Left lung (tissue), 10 donors: ENCODE results near the gene SLC45A3. TPM values are rescaled to one million over a fixed set of nuclear protein-coding genes. Genes with fewer than 3 reads are reported as not detected.

Source experiments
- ATAC-seq: fragments of 200-7000 bp; cut with Tn5 transposase; one replicate; pipeline ENCODE4 v1.9.1; 2020; ENCODE audit warnings: moderate library complexity
- DNase-seq, 4 donors: peaks; one replicate each; pipeline ENCODE4 v3.0.0-alpha.2; 2013 to 2020
- H3K27ac ChIP-seq, 2 donors: fragments of 200-600 bp; sonication (generic) in 1 of 2; one replicate each; pipeline versions ENCODE4 v1.5.0 to v1.8.0; 2020 to 2021
- H3K27me3 ChIP-seq, 2 donors: fragments of 200-600 bp; sonication (generic) in 1 of 2; one replicate each; pipeline versions ENCODE4 v1.5.0 to v1.8.0; 2020 to 2021
- H3K36me3 ChIP-seq, 2 donors: fragments of 200-600 bp; sonication (generic) in 1 of 2; one replicate each; pipeline versions ENCODE4 v1.5.0 to v1.8.0; 2020 to 2021
- H3K4me1 ChIP-seq, 2 donors: fragments of 200-600 bp; one replicate each; pipeline ENCODE4 v1.8.0; 2021
- H3K4me3 ChIP-seq, 2 donors: fragments of 200-600 bp; sonication (generic) in 1 of 2; one replicate each; pipeline versions ENCODE4 v1.5.0 to v1.8.0; 2020 to 2021; ENCODE audit warnings: mild to moderate bottlenecking in 1 of 2
- H3K9me3 ChIP-seq, 2 donors: fragments of 200-600 bp; sonication (generic) in 1 of 2; one replicate each; pipeline versions ENCODE4 v1.5.0 to v1.8.0; 2020 to 2021
- CTCF ChIP-seq, 2 donors: fragments of 200-600 bp; sonication (generic) in 1 of 2; IDR thresholded peaks; one replicate each; pipeline versions ENCODE4 v1.5.0 to v1.8.0; 2021; ENCODE audit warnings: antibody characterized with exemption in 2 of 2
- intact Hi-C, 2 donors: fragments of 100-400 bp; cut with DNase I; formaldehyde crosslinking; loops; one replicate each; pipeline versions ENCODE4 v1.11.2 to v1.14.2; 2022
- polyA plus RNA-seq, 6 donors: library from polyadenylated mRNA; unstranded; fragments of 120-200 nt; gene quantifications; one replicate each; pipeline ENCODE4 v1.2.1, GENCODE V29; 2013; ENCODE audit not compliant: insufficient read length in 6 of 6
- total RNA-seq, 2 donors: library from RNA; stranded (reverse); fragmentation: NEBNext Ultra II Directional; extraction: Animal tissue kit (Norgen Biotek cat#: 25700); gene quantifications; one replicate each; pipeline ENCODE4 v1.2.1, GENCODE V29; 2021
- donor health status: DM: no; HTN: yes; CAD: no.
- donor health status: DM: no; HTN: no; CAD: no.

Gene SLC45A3
- total and polyA plus RNA-seq, 8 donors, result 4.1 to 10.7 (median 7.8) TPM

- ATAC-seq (no peak), DNase-seq (peak in 1 of 4 donors; percentile 37)
- H3K4me3 ChIP-seq, result no peak overlapping the region
- H3K4me1 ChIP-seq, result peaks cover 0 to 14% of the 10 kb centered on the region in 2 donors
- H3K27me3 ChIP-seq, result no peaks in the 10 kb centered on the region
- no peak overlapping the region for H3K27ac ChIP-seq
- H3K9me3 ChIP-seq, result no peaks in the 10 kb centered on the region
- intact Hi-C loops, result no loop called here
- no peak for TF ChIP-seq CTCF (IDR thresholded peaks at IDR 0.05)
- peaks cover 0 to 9% of the 10 kb centered on the region in 2 donors for H3K36me3 ChIP-seq
Measured at GRCh38 chr1:205706601-205707502, 26.5 kb upstream of the SLC45A3 start.

DNA sequence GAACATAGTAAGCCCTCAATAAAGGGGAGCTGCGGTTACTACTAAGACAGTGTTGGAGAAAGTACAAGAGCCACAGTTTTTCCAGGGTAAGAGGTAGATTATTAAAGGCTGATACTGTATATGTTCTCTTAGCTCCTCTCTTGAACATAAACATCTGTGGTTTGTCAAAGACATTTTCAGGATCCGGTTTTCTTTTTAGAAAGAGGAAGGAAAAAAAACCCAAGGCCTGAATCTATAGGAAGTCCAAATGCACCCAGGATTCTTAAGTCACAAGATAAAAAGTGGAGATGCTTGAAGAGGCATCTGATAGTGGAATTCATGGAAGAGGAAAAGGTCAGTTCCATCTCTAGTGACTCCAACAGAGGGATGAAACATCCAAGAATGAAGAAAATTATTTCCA is 24.6 kb upstream of the SLC45A3 start:
- intact Hi-C loops, result no loop called here
- ATAC-seq, result no peak

DNA sequence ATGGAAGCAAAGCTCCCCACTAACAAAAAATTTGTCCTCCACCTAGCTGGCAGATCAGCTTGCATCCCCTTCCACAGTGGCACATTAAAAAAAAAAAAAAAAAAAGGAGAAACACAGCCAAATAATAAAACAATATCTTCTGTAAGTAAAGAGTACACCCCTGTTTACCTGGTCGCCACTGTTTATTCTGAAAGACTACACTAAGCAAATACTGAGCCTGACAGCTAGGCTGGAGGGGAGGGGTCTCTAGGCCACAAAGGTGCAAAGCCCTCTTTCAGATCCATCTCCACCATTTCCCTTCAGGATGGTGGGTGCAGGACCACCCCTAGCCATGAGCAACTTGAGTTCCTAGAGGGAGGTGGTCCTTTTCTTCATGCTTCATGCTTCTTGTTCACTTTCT is 22.8 kb upstream of the SLC45A3 start:
- intact Hi-C loops, result no loop called here

More for the DNA sequence above, 24.6 kb upstream of the SLC45A3 start:
- TF ChIP-seq CTCF (IDR thresholded peaks at IDR 0.05), result no peak
- DNase-seq, result no peak
- Histone ChIP-seq H3K27ac (no peak overlapping the region), H3K27me3 (no peaks in the 10 kb centered on the region), H3K36me3 (peaks cover 0 to 11% of the 10 kb centered on the region in 2 donors), H3K4me3 (no peak overlapping the region), H3K9me3 (no peaks in the 10 kb centered on the region), H3K4me1 (peaks cover 0 to 14% of the 10 kb centered on the region in 2 donors)

GRCh38 chr1:205701891-205702290 is 21.6 kb upstream of the SLC45A3 start:
- Histone ChIP-seq H3K27me3 (peaks cover 0 to 6% of the 10 kb centered on the region in 2 donors), H3K27ac (no peak overlapping the region), H3K36me3 (peaks cover 0 to 11% of the 10 kb centered on the region in 2 donors), H3K9me3 (no peaks in the 10 kb centered on the region), H3K4me1 (peaks cover 0 to 13% of the 10 kb centered on the region in 2 donors), H3K4me3 (no peak overlapping the region)
- DNase-seq (no peak), ATAC-seq (no peak)
- TF ChIP-seq CTCF (IDR thresholded peaks at IDR 0.05), result no peak
- intact Hi-C loops, result no loop called here

More for the DNA sequence above, 22.8 kb upstream of the SLC45A3 start:
- Histone ChIP-seq H3K27me3 (no peaks in the 10 kb centered on the region), H3K9me3 (no peaks in the 10 kb centered on the region), H3K27ac (no peak overlapping the region), H3K4me1 (peaks cover 0 to 14% of the 10 kb centered on the region in 2 donors), H3K4me3 (no peak overlapping the region), H3K36me3 (peaks cover 0 to 11% of the 10 kb centered on the region in 2 donors)
- DNase-seq (no peak), ATAC-seq (no peak)
- TF ChIP-seq CTCF (IDR thresholded peaks at IDR 0.05), result no peak

- no peak for TF ChIP-seq CTCF (IDR thresholded peaks at IDR 0.05)
- Histone ChIP-seq H3K36me3 (peaks cover 0 to 11% of the 10 kb centered on the region in 2 donors), H3K4me1 (peaks cover 0 to 9% of the 10 kb centered on the region in 2 donors), H3K9me3 (no peaks in the 10 kb centered on the region), H3K27ac (no peak overlapping the region), H3K27me3 (peaks cover 0 to 8% of the 10 kb centered on the region in 2 donors), H3K4me3 (no peak overlapping the region)
- ATAC-seq (no peak), DNase-seq (no peak)
- intact Hi-C loops, result no loop called here
Measured at GRCh38 chr1:205701420-205701819, 21.1 kb upstream of the SLC45A3 start.
